ENCODE data around the gene SLC35F2. TPM values are rescaled to one million over a fixed set of nuclear protein-coding genes. Genes with fewer than 3 reads are reported as not detected.

Gene SLC35F2
- total RNA-seq, 1 experiment from 2014 or later = 135 TPM

DNA sequence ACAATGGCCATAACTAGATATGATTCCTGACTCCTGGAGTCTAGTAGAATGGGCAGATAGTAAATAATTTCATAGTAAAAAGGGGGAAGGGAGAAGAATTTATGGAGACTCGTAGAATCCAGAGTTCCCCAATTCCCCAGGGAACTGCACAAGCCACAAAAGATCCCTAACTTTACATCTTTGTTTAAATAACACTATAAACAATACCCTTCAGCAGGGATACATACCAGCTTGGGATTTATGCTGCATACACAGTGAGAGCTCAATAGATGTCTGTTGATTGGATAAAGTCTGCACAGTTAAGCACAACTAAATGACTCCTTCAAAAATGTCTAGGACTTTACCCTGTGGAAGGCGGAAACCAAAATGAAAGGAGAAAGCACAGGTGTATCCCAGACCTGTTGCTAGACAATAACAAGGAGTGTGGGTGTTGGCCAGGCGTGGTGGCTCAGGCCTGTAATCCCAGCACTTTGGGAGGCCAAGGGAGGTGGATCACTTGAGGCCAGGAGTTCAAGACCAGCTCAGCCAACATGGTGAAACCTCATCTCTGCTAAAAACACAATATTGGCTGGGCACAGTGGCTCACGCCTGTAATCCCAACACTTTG lies 6.8 kb downstream of the SLC35F2 start:
- H3K4me1 ChIP-seq (ENCODE audit: low read length) = peaks cover 27% of the 10 kb centered on the region
- H4K20me1 ChIP-seq (ENCODE audit: insufficient read depth, low read depth, low read length) = peaks cover 51% of the 10 kb centered on the region
- H3K4me2 ChIP-seq (ENCODE audit: low read depth, low read length, poor library complexity, severe bottlenecking) = no peak overlapping the region
- H3K27ac ChIP-seq (ENCODE audit: low read length) = no peak overlapping the region
- no peak for DNase-seq
- H3K79me2 ChIP-seq (ENCODE audit: low read length) = peaks cover 97% of the 10 kb centered on the region
- H3K4me3 ChIP-seq (ENCODE audit: low read length) = no peak overlapping the region
- no peak overlapping the region for H3K9ac ChIP-seq (ENCODE audit: low read length)
- no peaks in the 10 kb centered on the region for H3K9me3 ChIP-seq (ENCODE audit: low read length)
- peaks cover 5% of the 10 kb centered on the region; the same call in 1 of the 2 replicates for H3K36me3 ChIP-seq (ENCODE audit: insufficient read depth, low read length)
- no peaks in the 10 kb centered on the region for H3K9me2 ChIP-seq (replicated peaks; ENCODE audit: insufficient read depth, low read length)
- no peak overlapping the region for H2AFZ ChIP-seq (ENCODE audit: low read length)
- H3K27me3 ChIP-seq (ENCODE audit: low read length) = no peaks in the 10 kb centered on the region

DNA sequence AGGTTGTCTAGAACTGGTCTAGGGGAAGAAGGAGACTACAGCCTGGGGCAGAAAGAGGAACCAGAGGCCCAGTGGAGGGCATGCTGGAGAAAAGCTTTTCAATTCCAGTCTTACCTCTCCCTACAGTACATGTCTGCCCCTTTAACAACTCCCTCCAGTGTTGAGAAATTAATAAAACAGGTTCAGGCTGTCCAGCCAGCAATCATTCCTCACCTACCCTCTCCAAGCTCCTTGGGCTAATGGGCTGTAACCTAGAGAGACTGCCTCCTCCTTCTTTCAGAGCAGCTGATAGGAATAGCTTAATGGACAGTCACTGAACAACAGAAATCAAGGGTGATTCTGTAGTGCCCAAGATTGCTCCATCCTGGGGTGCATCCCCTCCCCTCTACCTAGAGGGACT lies 8.8 kb downstream of the SLC35F2 start:
- peak; percentile 69 for DNase-seq
- Histone ChIP-seq H3K4me3 (ENCODE audit: low read length) (no peak overlapping the region), H3K4me2 (ENCODE audit: low read depth, low read length, poor library complexity, severe bottlenecking) (no peak overlapping the region), H3K27ac (ENCODE audit: low read length) (no peak overlapping the region), H4K20me1 (ENCODE audit: insufficient read depth, low read depth, low read length) (peaks cover 42% of the 10 kb centered on the region), H3K9me3 (ENCODE audit: low read length) (no peaks in the 10 kb centered on the region), H3K9me2 (replicated peaks; ENCODE audit: insufficient read depth, low read length) (no peaks in the 10 kb centered on the region), H2AFZ (ENCODE audit: low read length) (no peak overlapping the region), H3K9ac (ENCODE audit: low read length) (no peak overlapping the region; the same call in 1 of the 2 replicates), H3K4me1 (ENCODE audit: low read length) (peaks cover 25% of the 10 kb centered on the region), H3K27me3 (ENCODE audit: low read length) (no peaks in the 10 kb centered on the region), H3K36me3 (ENCODE audit: insufficient read depth, low read length) (peaks cover 5% of the 10 kb centered on the region; the same call in 1 of the 2 replicates), H3K79me2 (ENCODE audit: low read length) (peaks cover 97% of the 10 kb centered on the region)

DNA sequence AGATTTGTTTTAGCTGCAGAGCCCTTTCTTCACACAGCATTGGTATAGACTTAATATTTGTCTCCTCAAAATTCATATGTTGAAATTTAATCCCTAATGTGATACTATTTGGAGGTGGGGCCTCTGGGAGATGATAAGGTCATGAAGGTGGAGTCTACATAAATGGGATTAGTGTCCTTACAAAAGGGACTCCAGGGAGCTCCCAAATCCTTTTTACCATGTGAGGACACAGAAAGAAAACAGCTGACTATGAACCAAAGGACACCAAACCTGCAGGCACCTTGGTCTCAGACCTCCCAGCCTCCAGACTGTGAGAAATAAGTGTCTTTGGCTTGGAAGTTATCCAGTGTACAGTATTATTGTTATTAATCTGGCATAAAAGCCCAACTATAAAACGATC lies 10.2 kb downstream of the SLC35F2 start:
- H3K4me1 ChIP-seq (ENCODE audit: low read length) = peaks cover 25% of the 10 kb centered on the region
- H3K4me2 ChIP-seq (ENCODE audit: low read depth, low read length, poor library complexity, severe bottlenecking) = no peak overlapping the region
- H3K9ac ChIP-seq (ENCODE audit: low read length) = no peak overlapping the region; the same call in 1 of the 2 replicates
- no peaks in the 10 kb centered on the region for H3K9me2 ChIP-seq (replicated peaks; ENCODE audit: insufficient read depth, low read length)
- H3K27ac ChIP-seq (ENCODE audit: low read length) = 0 out of 2 replicates have a peak overlapping the region, but pooled peaks have one; percentile 0
- H3K27me3 ChIP-seq (ENCODE audit: low read length) = no peaks in the 10 kb centered on the region
- H4K20me1 ChIP-seq (ENCODE audit: insufficient read depth, low read depth, low read length) = peaks cover 40% of the 10 kb centered on the region
- DNase-seq = no peak
- no peak overlapping the region for H3K4me3 ChIP-seq (ENCODE audit: low read length)
- H2AFZ ChIP-seq (ENCODE audit: low read length) = no peak overlapping the region
- no peaks in the 10 kb centered on the region for H3K9me3 ChIP-seq (ENCODE audit: low read length)
- H3K36me3 ChIP-seq (ENCODE audit: insufficient read depth, low read length) = peaks cover 4% of the 10 kb centered on the region; the same call in 1 of the 2 replicates
- H3K79me2 ChIP-seq (ENCODE audit: low read length) = peaks cover 94% of the 10 kb centered on the region

DNA sequence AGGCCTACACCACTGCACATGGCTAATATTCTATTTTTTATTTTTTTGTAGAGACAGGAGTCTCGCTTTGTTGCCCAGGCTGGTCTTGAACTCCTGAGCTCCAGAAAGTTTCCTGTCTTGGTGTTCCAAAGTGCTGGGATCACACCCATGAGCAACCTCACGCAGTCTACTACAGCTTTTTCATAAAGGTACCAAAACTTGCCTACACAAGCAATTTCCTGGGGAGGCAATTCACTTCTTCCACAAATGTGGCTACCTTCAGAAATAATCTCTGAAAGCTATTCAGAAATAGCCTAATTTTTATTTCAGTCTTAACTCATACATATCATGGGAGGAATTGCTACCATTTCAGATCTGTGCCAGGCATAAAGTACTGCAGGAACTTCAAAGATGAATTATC lies 11.4 kb downstream of the SLC35F2 start:
- Histone ChIP-seq H3K4me2 (ENCODE audit: low read depth, low read length, poor library complexity, severe bottlenecking) (no peak overlapping the region), H3K27ac (ENCODE audit: low read length) (no peak overlapping the region), H3K27me3 (ENCODE audit: low read length) (no peaks in the 10 kb centered on the region), H3K79me2 (ENCODE audit: low read length) (peaks cover 94% of the 10 kb centered on the region), H3K9me3 (ENCODE audit: low read length) (no peaks in the 10 kb centered on the region), H3K9ac (ENCODE audit: low read length) (no peak overlapping the region), H3K9me2 (replicated peaks; ENCODE audit: insufficient read depth, low read length) (no peaks in the 10 kb centered on the region), H3K4me3 (ENCODE audit: low read length) (no peak overlapping the region), H4K20me1 (ENCODE audit: insufficient read depth, low read depth, low read length) (peaks cover 38% of the 10 kb centered on the region), H3K36me3 (ENCODE audit: insufficient read depth, low read length) (peaks cover 4% of the 10 kb centered on the region; the same call in 1 of the 2 replicates), H2AFZ (ENCODE audit: low read length) (no peak overlapping the region), H3K4me1 (ENCODE audit: low read length) (peaks cover 32% of the 10 kb centered on the region)
- DNase-seq = no peak

DNA sequence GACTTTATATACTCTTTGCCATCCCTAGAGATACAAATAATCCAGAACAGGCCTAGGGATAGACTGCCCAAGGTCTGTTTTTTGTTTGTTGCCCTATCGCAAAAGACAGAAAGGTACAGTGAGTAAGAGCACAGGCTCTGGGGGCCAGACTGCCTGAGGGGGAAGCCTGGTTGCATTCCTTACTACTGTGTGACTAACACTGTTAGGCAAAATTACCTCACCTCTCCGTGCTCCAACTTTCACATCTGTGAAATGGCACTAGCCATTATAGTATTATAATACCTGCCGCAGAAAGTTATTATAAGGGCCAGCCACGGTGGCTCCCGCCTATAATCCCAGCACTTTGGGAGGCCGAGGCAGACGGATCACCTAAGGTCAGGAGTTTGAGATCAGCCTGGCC lies 14.5 kb downstream of the SLC35F2 start:
- H3K27me3 ChIP-seq (ENCODE audit: low read length) = no peaks in the 10 kb centered on the region
- no peaks in the 10 kb centered on the region for H3K9me3 ChIP-seq (ENCODE audit: low read length)
- H3K36me3 ChIP-seq (ENCODE audit: insufficient read depth, low read length) = peaks cover 4% of the 10 kb centered on the region; the same call in 1 of the 2 replicates
- no peak for DNase-seq
- H3K4me1 ChIP-seq (ENCODE audit: low read length) = peaks cover 41% of the 10 kb centered on the region
- H4K20me1 ChIP-seq (ENCODE audit: insufficient read depth, low read depth, low read length) = peaks cover 40% of the 10 kb centered on the region
- H3K9ac ChIP-seq (ENCODE audit: low read length) = no peak overlapping the region
- no peak overlapping the region for H3K4me2 ChIP-seq (ENCODE audit: low read depth, low read length, poor library complexity, severe bottlenecking)
- no peak overlapping the region for H3K27ac ChIP-seq (ENCODE audit: low read length)
- H2AFZ ChIP-seq (ENCODE audit: low read length) = no peak overlapping the region
- no peaks in the 10 kb centered on the region for H3K9me2 ChIP-seq (replicated peaks; ENCODE audit: insufficient read depth, low read length)
- no peak overlapping the region for H3K4me3 ChIP-seq (ENCODE audit: low read length)
- peaks cover 95% of the 10 kb centered on the region for H3K79me2 ChIP-seq (ENCODE audit: low read length)

DNA sequence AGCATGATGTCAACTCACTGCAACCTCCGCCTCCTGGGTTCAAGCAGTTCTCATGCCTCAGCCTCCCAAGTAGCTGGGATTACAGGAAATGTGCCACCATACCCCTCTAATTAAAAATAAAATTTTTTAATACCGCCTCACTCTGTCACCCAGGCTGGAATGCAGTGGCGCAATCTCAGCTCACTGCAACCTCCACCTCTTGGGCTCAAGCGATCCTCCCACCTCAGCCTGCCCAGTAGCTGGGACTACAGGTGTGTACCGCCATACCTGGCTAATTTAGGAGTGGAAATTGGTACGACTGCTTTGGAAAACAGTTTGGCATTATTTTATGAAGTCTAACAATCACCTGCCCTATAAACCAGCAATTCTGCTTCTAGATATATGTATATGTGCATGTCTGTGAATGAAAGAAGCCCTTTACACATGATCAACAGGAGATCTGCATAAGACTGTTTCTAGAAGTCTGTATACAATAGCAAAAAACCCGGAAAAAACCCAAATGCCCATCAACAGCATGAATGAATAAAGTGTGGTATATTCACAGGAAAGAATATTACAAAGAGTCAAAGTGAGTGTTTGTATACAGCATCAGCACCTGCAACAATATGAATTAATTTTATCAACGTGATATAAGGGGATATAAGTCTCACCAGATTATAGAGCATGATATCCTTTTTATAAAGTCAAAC lies 16.0 kb downstream of the SLC35F2 start:
- H3K4me1 ChIP-seq (ENCODE audit: low read length) = peaks cover 27% of the 10 kb centered on the region
- H4K20me1 ChIP-seq (ENCODE audit: insufficient read depth, low read depth, low read length) = peaks cover 29% of the 10 kb centered on the region
- no peak overlapping the region for H3K27ac ChIP-seq (ENCODE audit: low read length)
- H2AFZ ChIP-seq (ENCODE audit: low read length) = no peak overlapping the region
- H3K36me3 ChIP-seq (ENCODE audit: insufficient read depth, low read length) = peaks cover 4% of the 10 kb centered on the region; the same call in 1 of the 2 replicates
- no peak overlapping the region for H3K4me3 ChIP-seq (ENCODE audit: low read length)
- H3K27me3 ChIP-seq (ENCODE audit: low read length) = no peaks in the 10 kb centered on the region
- peaks cover 94% of the 10 kb centered on the region for H3K79me2 ChIP-seq (ENCODE audit: low read length)
- H3K9ac ChIP-seq (ENCODE audit: low read length) = no peak overlapping the region
- no peak overlapping the region for H3K4me2 ChIP-seq (ENCODE audit: low read depth, low read length, poor library complexity, severe bottlenecking)
- DNase-seq = peak; percentile 44
- no peaks in the 10 kb centered on the region for H3K9me3 ChIP-seq (ENCODE audit: low read length)
- no peaks in the 10 kb centered on the region for H3K9me2 ChIP-seq (replicated peaks; ENCODE audit: insufficient read depth, low read length)

DNA sequence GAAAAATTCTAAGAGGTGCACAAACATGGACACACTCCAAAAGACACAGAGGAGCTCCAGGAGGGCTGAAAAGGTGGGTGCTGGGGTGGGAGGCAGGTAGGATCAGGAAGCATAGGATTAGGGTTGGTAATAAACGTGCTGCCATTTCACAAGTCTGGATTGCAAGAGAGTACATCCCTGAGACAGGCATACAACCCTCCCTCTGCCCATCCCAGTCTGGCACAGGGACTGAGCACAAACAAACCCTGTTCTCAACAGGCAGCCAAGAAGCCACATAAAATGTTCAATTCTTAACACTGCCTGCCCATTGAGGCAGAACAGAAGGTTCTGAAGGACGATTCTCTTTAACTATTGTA lies 18.5 kb downstream of the SLC35F2 start:
- no peak overlapping the region for H3K4me2 ChIP-seq (ENCODE audit: low read depth, low read length, poor library complexity, severe bottlenecking)
- H3K27ac ChIP-seq (ENCODE audit: low read length) = no peak overlapping the region
- H3K27me3 ChIP-seq (ENCODE audit: low read length) = no peaks in the 10 kb centered on the region
- H3K36me3 ChIP-seq (ENCODE audit: insufficient read depth, low read length) = peaks cover under 1% of the 10 kb centered on the region; the same call in 1 of the 2 replicates
- peaks cover 94% of the 10 kb centered on the region for H3K79me2 ChIP-seq (ENCODE audit: low read length)
- no peaks in the 10 kb centered on the region for H3K9me3 ChIP-seq (ENCODE audit: low read length)
- H4K20me1 ChIP-seq (ENCODE audit: insufficient read depth, low read depth, low read length) = peaks cover 25% of the 10 kb centered on the region
- H3K9me2 ChIP-seq (replicated peaks; ENCODE audit: insufficient read depth, low read length) = no peaks in the 10 kb centered on the region
- no peak for DNase-seq
- H3K4me1 ChIP-seq (ENCODE audit: low read length) = peaks cover 27% of the 10 kb centered on the region
- no peak overlapping the region for H2AFZ ChIP-seq (ENCODE audit: low read length)
- no peak overlapping the region for H3K9ac ChIP-seq (ENCODE audit: low read length)
- no peak overlapping the region for H3K4me3 ChIP-seq (ENCODE audit: low read length)

DNA sequence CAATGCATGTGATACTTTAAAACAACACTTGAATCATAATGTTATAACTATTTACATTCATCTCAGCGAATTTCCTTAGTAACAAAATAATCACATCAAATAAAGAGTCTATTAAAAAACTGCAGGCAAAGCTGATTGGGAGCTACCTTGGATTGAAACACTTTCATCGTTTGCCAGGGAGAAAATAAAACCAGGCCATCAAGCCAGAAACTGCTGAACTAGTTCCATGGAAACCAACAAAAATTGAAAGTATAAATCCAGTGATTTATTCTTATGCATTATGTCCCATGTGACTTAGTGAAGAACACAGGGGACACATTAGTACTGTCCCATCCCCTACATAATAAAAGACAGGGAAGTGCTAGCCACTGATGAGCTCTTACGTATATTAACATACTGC lies 21.7 kb downstream of the SLC35F2 start:
- H3K79me2 ChIP-seq (ENCODE audit: low read length) = peaks cover 99% of the 10 kb centered on the region
- no peak overlapping the region for H3K4me2 ChIP-seq (ENCODE audit: low read depth, low read length, poor library complexity, severe bottlenecking)
- H3K27ac ChIP-seq (ENCODE audit: low read length) = no peak overlapping the region
- H3K4me3 ChIP-seq (ENCODE audit: low read length) = no peak overlapping the region
- no peaks in the 10 kb centered on the region for H3K9me3 ChIP-seq (ENCODE audit: low read length)
- no peaks in the 10 kb centered on the region for H3K27me3 ChIP-seq (ENCODE audit: low read length)
- H3K9me2 ChIP-seq (replicated peaks; ENCODE audit: insufficient read depth, low read length) = no peaks in the 10 kb centered on the region
- peaks cover 20% of the 10 kb centered on the region for H3K4me1 ChIP-seq (ENCODE audit: low read length)
- no peak for DNase-seq
- H4K20me1 ChIP-seq (ENCODE audit: insufficient read depth, low read depth, low read length) = peaks cover 23% of the 10 kb centered on the region
- H3K9ac ChIP-seq (ENCODE audit: low read length) = no peak overlapping the region
- H2AFZ ChIP-seq (ENCODE audit: low read length) = no peak overlapping the region
- no peaks in the 10 kb centered on the region for H3K36me3 ChIP-seq (ENCODE audit: insufficient read depth, low read length)
